ENCODE results near the gene FAM81B. TPM values are rescaled to one million over a fixed set of nuclear protein-coding genes. Genes with fewer than 3 reads are reported as not detected.

The FAM81B gene
- total and polyA plus RNA-seq, 7 donors = not detected

GRCh38 chr5:95398989-95399388 is 7.8 kb downstream of the FAM81B start:
- H3K27me3 ChIP-seq = no peaks in the 10 kb centered on the region
- no peak for TF ChIP-seq EP300 (IDR thresholded peaks at IDR 0.05)
- no peak for TF ChIP-seq POLR2A (IDR thresholded peaks at IDR 0.05)
- no peak for TF ChIP-seq POLR2AphosphoS5 (IDR thresholded peaks at IDR 0.05)
- no peak for TF ChIP-seq CTCF (IDR thresholded peaks at IDR 0.05)
- intact Hi-C loops (cut with DNase I) = no loop called here

GRCh38 chr5:95401626-95402025 is 10.5 kb downstream of the FAM81B start:
- WGBS, 2 donors = 80% methylated on average over 3 of the region's 3 CpGs
- Histone ChIP-seq H3K36me3 (no peaks in the 10 kb centered on the region), H3K27me3 (no peaks in the 10 kb centered on the region), H3K9me3 (no peaks in the 10 kb centered on the region), H3K4me3 (no peak overlapping the region), H3K4me1 (no peaks in the 10 kb centered on the region), H3K27ac (no peak overlapping the region)
- TF ChIP-seq CTCF (IDR thresholded peaks at IDR 0.05) (no peak), POLR2A (IDR thresholded peaks at IDR 0.05) (no peak), POLR2AphosphoS5 (IDR thresholded peaks at IDR 0.05) (no peak), EP300 (IDR thresholded peaks at IDR 0.05) (no peak)
- no peak for DNase-seq
- intact Hi-C loops (cut with DNase I) = no loop called here

More at GRCh38 chr5:95398989-95399388, 7.8 kb downstream of the FAM81B start:
- no peaks in the 10 kb centered on the region for H3K4me1 ChIP-seq
- H3K27ac ChIP-seq = no peak overlapping the region
- no peak for DNase-seq
- H3K4me3 ChIP-seq = no peak overlapping the region
- H3K9me3 ChIP-seq = no peaks in the 10 kb centered on the region
- WGBS, 2 donors = 82 to 88% methylated on average over 1 of the region's 1 CpG
- H3K36me3 ChIP-seq = no peaks in the 10 kb centered on the region

- Histone ChIP-seq H3K27me3 (no peaks in the 10 kb centered on the region), H3K4me3 (no peak overlapping the region), H3K4me1 (no peaks in the 10 kb centered on the region), H3K27ac (no peak overlapping the region), H3K36me3 (no peaks in the 10 kb centered on the region), H3K9me3 (no peaks in the 10 kb centered on the region)
- intact Hi-C loops (cut with DNase I) = no loop called here
- DNase-seq = no peak
- TF ChIP-seq EP300 (IDR thresholded peaks at IDR 0.05) (no peak), POLR2AphosphoS5 (IDR thresholded peaks at IDR 0.05) (no peak), POLR2A (IDR thresholded peaks at IDR 0.05) (no peak), CTCF (IDR thresholded peaks at IDR 0.05) (no peak)
- 0 to 78% methylated on average over 1 of the region's 1 CpG for WGBS, 2 donors
These were observed 12.8 kb downstream of the FAM81B start for GRCh38 chr5:95403996-95404395.

GRCh38 chr5:95406426-95407090 is 15.4 kb downstream of the FAM81B start:
- no peak overlapping the region for H3K27ac ChIP-seq
- H3K9me3 ChIP-seq = no peaks in the 10 kb centered on the region
- DNase-seq = no peak
- no peaks in the 10 kb centered on the region for H3K36me3 ChIP-seq
- intact Hi-C loops (cut with DNase I) = no loop called here
- no peak overlapping the region for H3K4me3 ChIP-seq
- no peak for TF ChIP-seq CTCF (IDR thresholded peaks at IDR 0.05)
- no peak for TF ChIP-seq POLR2A (IDR thresholded peaks at IDR 0.05)
- no peak for TF ChIP-seq EP300 (IDR thresholded peaks at IDR 0.05)
- no peak for TF ChIP-seq POLR2AphosphoS5 (IDR thresholded peaks at IDR 0.05)
- no peaks in the 10 kb centered on the region for H3K4me1 ChIP-seq
- H3K27me3 ChIP-seq = no peaks in the 10 kb centered on the region
- 24 to 54% methylated on average over 5 of the region's 5 CpGs for WGBS, 2 donors

GRCh38 chr5:95410279-95410678 is 19.1 kb downstream of the FAM81B start:
- intact Hi-C loops (cut with DNase I) = no loop called here
- no peaks in the 10 kb centered on the region for H3K36me3 ChIP-seq
- no peaks in the 10 kb centered on the region for H3K27me3 ChIP-seq
- H3K9me3 ChIP-seq = no peaks in the 10 kb centered on the region
- 69 to 82% methylated on average over 2 of the region's 2 CpGs for WGBS, 2 donors
- no peak for DNase-seq
- H3K27ac ChIP-seq = no peak overlapping the region
- H3K4me1 ChIP-seq = no peaks in the 10 kb centered on the region
- TF ChIP-seq CTCF (IDR thresholded peaks at IDR 0.05) (no peak), POLR2AphosphoS5 (IDR thresholded peaks at IDR 0.05) (no peak), POLR2A (IDR thresholded peaks at IDR 0.05) (no peak), EP300 (IDR thresholded peaks at IDR 0.05) (no peak)
- no peak overlapping the region for H3K4me3 ChIP-seq

Measured in sigmoid colon (tissue), 7 donors.